GM20431 (cell line): ENCODE results near the gene PYROXD2.

ENCODE experiments used
- in situ Hi-C: fragments of 300-500 bp; cut with MseI, MboI; formaldehyde crosslinking; loops from one replicate; pipeline ENCODE4 v1.15.0; 2020; ENCODE audit warnings: low sequenced_read_pairs; ENCODE audit not compliant: unreplicated experiment

PYROXD2 gene

GRCh38 chr10:98414932-98415730 lies at the start of gene PYROXD2:
TSS of gene PYROXD2 (minus strand) at chr10:98415182. CDS start at chr10:98415135, 47 bp downstream.
- in situ Hi-C loops, result no loop called here

GRCh38 chr10:98463976-98464754 lies 49.2 kb upstream of the PYROXD2 start:
- in situ Hi-C loops, result loop anchor here (10.0 to 25.0 kb wide), 2 partner anchors 201 to 773 kb away; partner anchors contain the start of gene HPSE2

GRCh38 chr10:98463016-98463415 lies 48.0 kb upstream of the PYROXD2 start:
- in situ Hi-C loops, result loop anchor here (10.0 to 25.0 kb wide), 2 partner anchors 202 to 774 kb away; partner anchors contain the start of gene HPSE2

GRCh38 chr10:98461500-98461842 lies 46.5 kb upstream of the PYROXD2 start:
- in situ Hi-C loops, result loop anchor here (10.0 to 25.0 kb wide), 2 partner anchors 203 to 776 kb away; partner anchors contain the start of gene HPSE2

- in situ Hi-C loops, result loop anchor here (10.0 to 25.0 kb wide), 2 partner anchors 204 to 776 kb away; partner anchors contain the start of gene HPSE2
Measured at GRCh38 chr10:98460837-98461499, 46.0 kb upstream of the PYROXD2 start.

GRCh38 chr10:98458809-98459784 lies 44.1 kb upstream of the PYROXD2 start:
- in situ Hi-C loops, result loop anchor here (25.0 kb wide), 1 partner anchor 778 kb away; the partner anchor contains the start of gene HPSE2

- in situ Hi-C loops, result loop anchor here (25.0 kb wide), 1 partner anchor 780 kb away; the partner anchor contains the start of gene HPSE2
Measured at GRCh38 chr10:98457721-98458120, 42.7 kb upstream of the PYROXD2 start.

GRCh38 chr10:98456686-98457482 lies 41.9 kb upstream of the PYROXD2 start:
- in situ Hi-C loops, result loop anchor here (25.0 kb wide), 1 partner anchor 780 kb away; the partner anchor contains the start of gene HPSE2

GRCh38 chr10:98456043-98456570 lies 41.1 kb upstream of the PYROXD2 start:
- in situ Hi-C loops, result loop anchor here (25.0 kb wide), 1 partner anchor 781 kb away; the partner anchor contains the start of gene HPSE2

GRCh38 chr10:98453729-98454128 lies 38.7 kb upstream of the PYROXD2 start:
- in situ Hi-C loops, result loop anchor here (25.0 kb wide), 1 partner anchor 784 kb away; the partner anchor contains the start of gene HPSE2

- in situ Hi-C loops, result loop anchor here (25.0 kb wide), 1 partner anchor 787 kb away; the partner anchor contains the start of gene HPSE2
Measured at GRCh38 chr10:98450618-98451017, 35.6 kb upstream of the PYROXD2 start.

GRCh38 chr10:98449287-98449686 lies 34.3 kb upstream of the PYROXD2 start:
- in situ Hi-C loops, result no loop called here

GRCh38 chr10:98446661-98447221 lies 31.8 kb upstream of the PYROXD2 start, which contains the start of gene HPS1:
TSS of gene HPS1 (minus strand) at chr10:98446935. CDS start at chr10:98443240, 3,695 bp downstream.
- in situ Hi-C loops, result no loop called here

GRCh38 chr10:98446151-98446660 lies 31.2 kb upstream of the PYROXD2 start:
- in situ Hi-C loops, result no loop called here

- in situ Hi-C loops, result no loop called here
Measured at GRCh38 chr10:98445200-98445812, 30.3 kb upstream of the PYROXD2 start.

GRCh38 chr10:98444314-98445006 lies 29.5 kb upstream of the PYROXD2 start:
- in situ Hi-C loops, result no loop called here
